Measurements from ENCODE around the gene MCCC1.

- TF ChIP-seq, protein P1, sequence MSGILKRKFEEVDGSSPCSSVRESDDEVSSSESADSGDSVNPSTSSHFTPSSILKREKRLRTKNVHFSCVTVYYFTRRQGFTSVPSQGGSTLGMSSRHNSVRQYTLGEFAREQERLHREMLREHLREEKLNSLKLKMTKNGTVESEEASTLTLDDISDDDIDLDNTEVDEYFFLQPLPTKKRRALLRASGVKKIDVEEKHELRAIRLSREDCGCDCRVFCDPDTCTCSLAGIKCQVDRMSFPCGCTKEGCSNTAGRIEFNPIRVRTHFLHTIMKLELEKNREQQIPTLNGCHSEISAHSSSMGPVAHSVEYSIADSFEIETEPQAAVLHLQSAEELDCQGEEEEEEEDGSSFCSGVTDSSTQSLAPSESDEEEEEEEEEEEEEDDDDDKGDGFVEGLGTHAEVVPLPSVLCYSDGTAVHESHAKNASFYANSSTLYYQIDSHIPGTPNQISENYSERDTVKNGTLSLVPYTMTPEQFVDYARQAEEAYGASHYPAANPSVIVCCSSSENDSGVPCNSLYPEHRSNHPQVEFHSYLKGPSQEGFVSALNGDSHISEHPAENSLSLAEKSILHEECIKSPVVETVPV (CRISPR knock-in tag; IDR thresholded peaks at IDR 0.05), result no peak
- TF ChIP-seq CSDC2 (CRISPR knock-in tag; IDR thresholded peaks at IDR 0.05) (no peak), RARB (CRISPR knock-in tag; IDR thresholded peaks at IDR 0.05) (no peak), PPARA (CRISPR knock-in tag; IDR thresholded peaks at IDR 0.05; ENCODE audit: borderline replicate concordance) (no peak), ZNF70 (CRISPR knock-in tag; IDR thresholded peaks at IDR 0.05) (no peak), ZFP30 (CRISPR knock-in tag; IDR thresholded peaks at IDR 0.05) (no peak), POU6F1 (CRISPR knock-in tag; IDR thresholded peaks at IDR 0.05; ENCODE audit: borderline replicate concordance, low read depth) (no peak), SNAI2 (CRISPR knock-in tag; IDR thresholded peaks at IDR 0.05) (no peak), ZFP3 (CRISPR knock-in tag; IDR thresholded peaks at IDR 0.05) (no peak), OSR1 (CRISPR knock-in tag; IDR thresholded peaks at IDR 0.05) (no peak), ZNF565 (CRISPR knock-in tag; conservative IDR thresholded peaks at IDR 0.05; ENCODE audit: low read depth) (no peak)
- TF ChIP-seq, protein P2, sequence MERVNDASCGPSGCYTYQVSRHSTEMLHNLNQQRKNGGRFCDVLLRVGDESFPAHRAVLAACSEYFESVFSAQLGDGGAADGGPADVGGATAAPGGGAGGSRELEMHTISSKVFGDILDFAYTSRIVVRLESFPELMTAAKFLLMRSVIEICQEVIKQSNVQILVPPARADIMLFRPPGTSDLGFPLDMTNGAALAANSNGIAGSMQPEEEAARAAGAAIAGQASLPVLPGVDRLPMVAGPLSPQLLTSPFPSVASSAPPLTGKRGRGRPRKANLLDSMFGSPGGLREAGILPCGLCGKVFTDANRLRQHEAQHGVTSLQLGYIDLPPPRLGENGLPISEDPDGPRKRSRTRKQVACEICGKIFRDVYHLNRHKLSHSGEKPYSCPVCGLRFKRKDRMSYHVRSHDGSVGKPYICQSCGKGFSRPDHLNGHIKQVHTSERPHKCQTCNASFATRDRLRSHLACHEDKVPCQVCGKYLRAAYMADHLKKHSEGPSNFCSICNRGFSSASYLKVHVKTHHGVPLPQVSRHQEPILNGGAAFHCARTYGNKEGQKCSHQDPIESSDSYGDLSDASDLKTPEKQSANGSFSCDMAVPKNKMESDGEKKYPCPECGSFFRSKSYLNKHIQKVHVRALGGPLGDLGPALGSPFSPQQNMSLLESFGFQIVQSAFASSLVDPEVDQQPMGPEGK (CRISPR knock-in tag; IDR thresholded peaks at IDR 0.05; ENCODE audit: borderline replicate concordance), result no peak
- TF ChIP-seq, protein P3, sequence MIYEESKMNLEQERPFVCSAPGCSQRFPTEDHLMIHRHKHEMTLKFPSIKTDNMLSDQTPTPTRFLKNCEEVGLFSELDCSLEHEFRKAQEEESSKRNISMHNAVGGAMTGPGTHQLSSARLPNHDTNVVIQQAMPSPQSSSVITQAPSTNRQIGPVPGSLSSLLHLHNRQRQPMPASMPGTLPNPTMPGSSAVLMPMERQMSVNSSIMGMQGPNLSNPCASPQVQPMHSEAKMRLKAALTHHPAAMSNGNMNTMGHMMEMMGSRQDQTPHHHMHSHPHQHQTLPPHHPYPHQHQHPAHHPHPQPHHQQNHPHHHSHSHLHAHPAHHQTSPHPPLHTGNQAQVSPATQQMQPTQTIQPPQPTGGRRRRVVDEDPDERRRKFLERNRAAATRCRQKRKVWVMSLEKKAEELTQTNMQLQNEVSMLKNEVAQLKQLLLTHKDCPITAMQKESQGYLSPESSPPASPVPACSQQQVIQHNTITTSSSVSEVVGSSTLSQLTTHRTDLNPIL (CRISPR knock-in tag; IDR thresholded peaks at IDR 0.05; ENCODE audit: low read depth), result no peak
- TF ChIP-seq, protein P4, sequence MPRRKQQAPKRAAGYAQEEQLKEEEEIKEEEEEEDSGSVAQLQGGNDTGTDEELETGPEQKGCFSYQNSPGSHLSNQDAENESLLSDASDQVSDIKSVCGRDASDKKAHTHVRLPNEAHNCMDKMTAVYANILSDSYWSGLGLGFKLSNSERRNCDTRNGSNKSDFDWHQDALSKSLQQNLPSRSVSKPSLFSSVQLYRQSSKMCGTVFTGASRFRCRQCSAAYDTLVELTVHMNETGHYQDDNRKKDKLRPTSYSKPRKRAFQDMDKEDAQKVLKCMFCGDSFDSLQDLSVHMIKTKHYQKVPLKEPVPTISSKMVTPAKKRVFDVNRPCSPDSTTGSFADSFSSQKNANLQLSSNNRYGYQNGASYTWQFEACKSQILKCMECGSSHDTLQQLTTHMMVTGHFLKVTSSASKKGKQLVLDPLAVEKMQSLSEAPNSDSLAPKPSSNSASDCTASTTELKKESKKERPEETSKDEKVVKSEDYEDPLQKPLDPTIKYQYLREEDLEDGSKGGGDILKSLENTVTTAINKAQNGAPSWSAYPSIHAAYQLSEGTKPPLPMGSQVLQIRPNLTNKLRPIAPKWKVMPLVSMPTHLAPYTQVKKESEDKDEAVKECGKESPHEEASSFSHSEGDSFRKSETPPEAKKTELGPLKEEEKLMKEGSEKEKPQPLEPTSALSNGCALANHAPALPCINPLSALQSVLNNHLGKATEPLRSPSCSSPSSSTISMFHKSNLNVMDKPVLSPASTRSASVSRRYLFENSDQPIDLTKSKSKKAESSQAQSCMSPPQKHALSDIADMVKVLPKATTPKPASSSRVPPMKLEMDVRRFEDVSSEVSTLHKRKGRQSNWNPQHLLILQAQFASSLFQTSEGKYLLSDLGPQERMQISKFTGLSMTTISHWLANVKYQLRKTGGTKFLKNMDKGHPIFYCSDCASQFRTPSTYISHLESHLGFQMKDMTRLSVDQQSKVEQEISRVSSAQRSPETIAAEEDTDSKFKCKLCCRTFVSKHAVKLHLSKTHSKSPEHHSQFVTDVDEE (CRISPR knock-in tag; IDR thresholded peaks at IDR 0.05), result no peak
Observed at GRCh38 chr3:183106635-183107034, 7.3 kb upstream of the MCCC1 start.

Data from SK-N-SH treated with all-trans-retinoic acid at 6 μM for 48 hours (cell line).